Nephron progenitor cell (in vitro differentiated cells): Measurements from ENCODE around the gene BSPRY.
"Not testable (repeated sequence)": the region's sequence is repeated elsewhere in the genome, so short reads cannot be mapped to it uniquely, and the experiment has no call there.

Experiments used
- DNase-seq: peaks from one replicate; pipeline ENCODE4 v3.0.0; 2021
- H3K27ac Mint-ChIP-seq: 2 replicates; pipeline ENCODE4 v1.8.0; 2021; ENCODE audit warnings: mild to moderate bottlenecking, moderate library complexity, mixed read lengths
- H3K27me3 Mint-ChIP-seq: 2 replicates; pipeline ENCODE4 v1.8.0; 2021; ENCODE audit warnings: mild to moderate bottlenecking, low read depth, mixed read lengths; ENCODE audit not compliant: poor library complexity
- H3K36me3 Mint-ChIP-seq: 2 replicates; pipeline ENCODE4 v1.8.0; 2021; ENCODE audit warnings: low read depth, mixed read lengths
- H3K4me1 Mint-ChIP-seq: 2 replicates; pipeline ENCODE4 v1.8.0; 2021; ENCODE audit warnings: mixed read lengths
- H3K4me3 Mint-ChIP-seq: 2 replicates; pipeline ENCODE4 v1.8.0; 2021; ENCODE audit warnings: mild to moderate bottlenecking, moderate library complexity, mixed read lengths
- H3K9me3 Mint-ChIP-seq: 2 replicates; pipeline ENCODE4 v1.8.0; 2021; ENCODE audit warnings: mild to moderate bottlenecking, moderate library complexity, mixed read lengths
- CTCF ChIP-seq: fragments of 200-600 bp; sonication (generic); IDR thresholded peaks from 2 replicates; pipeline ENCODE4 v1.5.0; 2021; ENCODE audit warnings: antibody characterized with exemption

The BSPRY gene

DNA sequence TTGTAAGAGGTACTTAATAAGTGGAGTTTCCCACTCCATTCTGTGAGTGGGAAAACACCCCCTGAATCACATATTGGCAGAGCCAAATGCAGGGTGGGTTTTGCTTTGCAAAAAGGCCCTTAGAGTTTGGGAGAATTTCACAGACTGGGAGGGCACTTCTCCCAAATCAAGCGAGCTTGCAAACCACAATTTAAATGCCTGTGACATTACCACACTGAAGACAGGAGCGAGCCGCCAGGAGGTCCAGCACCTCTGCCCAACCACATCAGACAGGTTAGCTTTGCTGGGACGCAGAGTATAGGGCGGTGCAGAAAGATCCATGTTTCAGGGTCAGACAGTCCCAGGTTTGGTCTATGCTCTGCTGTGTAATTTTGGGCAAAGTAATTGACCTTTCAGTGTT lies 49.5 kb downstream of the BSPRY start:
- no peaks in the 10 kb centered on the region for H3K9me3 Mint-ChIP-seq
- TF ChIP-seq CTCF, result no peak
- H3K36me3 Mint-ChIP-seq, result peaks cover 7% of the 10 kb centered on the region
- DNase-seq, result no peak
- H3K27ac Mint-ChIP-seq, result no peak overlapping the region
- peaks cover 2% of the 10 kb centered on the region for H3K27me3 Mint-ChIP-seq
- H3K4me1 Mint-ChIP-seq, result peaks cover 18% of the 10 kb centered on the region
- peak overlapping the region; percentile 90 for H3K4me3 Mint-ChIP-seq

- Mint-ChIP-seq H3K27me3 (peaks cover 4% of the 10 kb centered on the region), H3K4me3 (peak overlapping the region; percentile 90), H3K4me1 (peaks cover 18% of the 10 kb centered on the region), H3K27ac (no peak overlapping the region), H3K9me3 (no peaks in the 10 kb centered on the region), H3K36me3 (peaks cover 7% of the 10 kb centered on the region)
- no peak for TF ChIP-seq CTCF
- DNase-seq, result no peak
These were observed 50.4 kb downstream of the BSPRY start for GRCh38 chr9:113399646-113400200.

GRCh38 chr9:113401027-113401792 lies 51.9 kb downstream of the BSPRY start, which contains the start of gene ALAD:
TSS of gene ALAD (minus strand) at chr9:113401284. CDS start at chr9:113393559, 7,725 bp downstream.
- Mint-ChIP-seq H3K9me3 (no peaks in the 10 kb centered on the region), H3K27ac (no peak within 1 kb of the TSS)

DNA sequence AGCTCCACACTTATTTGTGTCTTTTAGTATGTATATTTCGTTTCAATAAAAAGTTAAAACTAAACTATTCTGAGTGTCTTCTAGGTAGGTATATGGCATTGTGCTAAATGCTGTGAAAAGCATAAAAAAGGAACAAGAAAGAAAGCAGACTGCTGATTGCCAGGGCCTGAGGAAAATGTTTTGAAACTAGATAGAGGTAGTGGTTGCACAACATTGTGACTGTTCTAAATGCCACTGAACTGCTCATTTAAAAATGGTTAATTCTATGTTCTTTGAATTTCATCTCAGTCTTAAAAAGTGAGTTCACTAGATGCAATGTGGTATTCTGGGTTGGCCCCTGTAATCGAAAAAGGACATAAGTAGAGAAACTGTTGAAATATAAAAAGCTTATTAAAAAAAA lies 54.3 kb downstream of the BSPRY start:
- Mint-ChIP-seq H3K9me3 (no peaks in the 10 kb centered on the region), H3K4me3 (no peak overlapping the region), H3K4me1 (peaks cover 38% of the 10 kb centered on the region), H3K27ac (no peak overlapping the region), H3K27me3 (peaks cover 6% of the 10 kb centered on the region), H3K36me3 (peaks cover 17% of the 10 kb centered on the region)
- no peak for DNase-seq
- TF ChIP-seq CTCF, result no peak

More at GRCh38 chr9:113401027-113401792, 51.9 kb downstream of the BSPRY start, which contains the start of gene ALAD:
- peak; percentile 100 for DNase-seq
- Mint-ChIP-seq H3K4me3 (peak within 1 kb of the TSS; percentile 90), H3K36me3 (no peaks in the 10 kb centered on the region), H3K4me1 (peaks cover 18% of the 10 kb centered on the region), H3K27me3 (peaks cover 5% of the 10 kb centered on the region)
- peak; percentile 90 for TF ChIP-seq CTCF

GRCh38 chr9:113406353-113406752 lies 57.0 kb downstream of the BSPRY start:
- peaks cover 41% of the 10 kb centered on the region for H3K4me1 Mint-ChIP-seq
- DNase-seq, H3K4me3 Mint-ChIP-seq, H3K27ac Mint-ChIP-seq, H3K27me3 Mint-ChIP-seq, H3K9me3 Mint-ChIP-seq: not testable (repeated sequence)
- H3K36me3 Mint-ChIP-seq, result peaks cover 21% of the 10 kb centered on the region

DNA sequence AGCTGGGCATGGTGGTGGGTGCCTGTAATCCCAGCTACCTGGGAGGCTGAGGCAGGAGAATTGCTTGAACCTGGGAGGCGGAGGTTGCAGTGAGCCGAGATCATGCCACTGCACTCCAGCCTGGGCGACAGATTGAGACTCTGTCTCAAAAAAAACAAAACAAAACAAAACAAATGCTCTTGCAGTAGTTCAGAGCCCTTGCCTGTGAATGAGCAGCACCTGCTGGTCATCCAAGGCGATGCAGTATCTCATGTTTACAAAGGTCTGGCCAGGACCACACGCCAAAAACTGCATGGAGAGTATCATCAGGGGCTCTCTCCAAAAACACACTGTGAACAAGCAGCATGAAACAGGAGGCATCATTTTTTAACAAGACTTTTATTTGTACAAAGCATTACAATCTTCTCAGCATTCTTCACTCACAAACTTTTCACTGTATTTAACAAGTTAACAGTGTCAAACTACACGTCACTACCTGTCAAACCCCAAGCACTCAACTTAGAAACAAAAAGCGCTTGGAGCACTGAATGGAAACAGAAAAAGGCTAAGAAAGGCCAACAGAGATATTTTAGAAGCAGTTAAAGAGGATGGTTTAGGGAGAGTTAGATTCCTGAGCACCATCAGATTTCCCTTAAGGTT lies 57.7 kb downstream of the BSPRY start:
- Mint-ChIP-seq H3K27ac (peak overlapping the region; percentile 84), H3K4me3 (peak overlapping the region; percentile 61)

More for the DNA sequence above, 57.7 kb downstream of the BSPRY start:
- H3K9me3 Mint-ChIP-seq, H3K27me3 Mint-ChIP-seq: not testable (repeated sequence)
- peak; percentile 65 for DNase-seq
- H3K36me3 Mint-ChIP-seq, result peaks cover 21% of the 10 kb centered on the region
- TF ChIP-seq CTCF, result peak; percentile 69
- peaks cover 40% of the 10 kb centered on the region for H3K4me1 Mint-ChIP-seq
